Trophoblast cell (in vitro differentiated cells and primary cell): ENCODE results near the gene MAP3K20.

Experiments
- DNase-seq, 2 donors: peaks; one replicate each; pipeline ENCODE4 v3.0.0-alpha.2; 2016
- H2AFZ ChIP-seq: 2 replicates; pipeline ENCODE4 v1.6.1; 2013; ENCODE audit warnings: low read length, moderate library complexity, mild to moderate bottlenecking; ENCODE audit not compliant: insufficient read depth, poor library complexity
- H2AK5ac ChIP-seq: 2 replicates; pipeline ENCODE4 v1.6.1; 2013; ENCODE audit warnings: mild to moderate bottlenecking, low read length
- H2BK120ac ChIP-seq: 2 replicates; pipeline ENCODE4 v1.6.1; 2013; ENCODE audit warnings: low read length, mild to moderate bottlenecking, moderate library complexity; ENCODE audit not compliant: insufficient read depth, poor library complexity
- H2BK12ac ChIP-seq: 2 replicates; pipeline ENCODE4 v1.6.1; 2013; ENCODE audit warnings: mild to moderate bottlenecking, low read length, moderate library complexity
- H2BK5ac ChIP-seq: 2 replicates; pipeline ENCODE4 v1.6.1; 2013; ENCODE audit warnings: low read length, low read depth, moderate library complexity, mild to moderate bottlenecking; ENCODE audit not compliant: poor library complexity
- H3K14ac ChIP-seq: 2 replicates; pipeline ENCODE4 v1.6.1; 2013; ENCODE audit warnings: mild to moderate bottlenecking, low read length
- H3K18ac ChIP-seq: 2 replicates; pipeline ENCODE4 v1.6.1; 2013; ENCODE audit warnings: mild to moderate bottlenecking, low read length
- H3K23ac ChIP-seq: 2 replicates; pipeline ENCODE4 v1.6.1; 2013; ENCODE audit warnings: low read length
- H3K27ac ChIP-seq: 2 replicates; pipeline ENCODE4 v1.5.1; 2013; ENCODE audit warnings: low read depth, mild to moderate bottlenecking, inconsistent platforms, low read length, moderate library complexity
- H3K27me3 ChIP-seq: 2 replicates; pipeline ENCODE4 v1.6.1; 2013; ENCODE audit warnings: inconsistent platforms, mild to moderate bottlenecking, low read length, moderate library complexity; ENCODE audit not compliant: insufficient read depth
- H3K36me3 ChIP-seq, 2 experiments: 1 replicate in 1 of 2; 2 replicates in 1 of 2; pipeline ENCODE4 v1.6.1; 2013; ENCODE audit warnings: low read length in 2 of 2, mild to moderate bottlenecking in 2 of 2, moderate library complexity in 1 of 2; ENCODE audit not compliant: insufficient read depth in 2 of 2, control insufficient read depth in 1 of 2
- H3K4ac ChIP-seq: 2 replicates; pipeline ENCODE4 v1.6.1; 2013; ENCODE audit warnings: low read depth, mild to moderate bottlenecking, low read length, moderate library complexity
- H3K4me1 ChIP-seq, 2 experiments: 1 replicate in 1 of 2; 2 replicates in 1 of 2; pipeline ENCODE4 v1.6.1; 2013; ENCODE audit warnings: low read length in 2 of 2, mild to moderate bottlenecking in 2 of 2, moderate library complexity in 1 of 2; ENCODE audit not compliant: insufficient read depth in 2 of 2, control insufficient read depth in 1 of 2
- H3K4me2 ChIP-seq: 2 replicates; pipeline ENCODE4 v1.6.1; 2013; ENCODE audit warnings: inconsistent platforms, mild to moderate bottlenecking, low read length, moderate library complexity
- H3K4me3 ChIP-seq: 2 replicates; pipeline ENCODE4 v1.5.1; 2013; ENCODE audit warnings: mild to moderate bottlenecking, low read depth, low read length, inconsistent platforms
- H3K79me1 ChIP-seq: one replicate; pipeline ENCODE4 v1.6.1; 2013; ENCODE audit warnings: low read length
- H3K79me2 ChIP-seq: 2 replicates; pipeline ENCODE4 v1.6.1; 2013; ENCODE audit warnings: low read length, mild to moderate bottlenecking; ENCODE audit not compliant: control insufficient read depth, insufficient read depth, poor library complexity
- H3K9ac ChIP-seq: 2 replicates; pipeline ENCODE4 v1.6.1; 2013; ENCODE audit warnings: mild to moderate bottlenecking, low read length
- H3K9me3 ChIP-seq: 2 replicates; pipeline ENCODE4 v1.6.1; 2013; ENCODE audit warnings: low read depth, mild to moderate bottlenecking, control low read depth, inconsistent platforms, low read length; ENCODE audit not compliant: insufficient read depth
- H4K12ac ChIP-seq: 2 replicates; pipeline ENCODE4 v1.6.1; 2013; ENCODE audit warnings: low read depth, mild to moderate bottlenecking, low read length, moderate library complexity
- H4K8ac ChIP-seq: 2 replicates; pipeline ENCODE4 v1.6.1; 2013; ENCODE audit warnings: low read depth, mild to moderate bottlenecking, low read length, moderate library complexity
- H4K91ac ChIP-seq: one replicate; pipeline ENCODE4 v1.6.1; 2013; ENCODE audit warnings: low read depth, mild to moderate bottlenecking, low read length, moderate library complexity
- WGBS: extraction: QIAGEN DNeasy Blood & Tissue Kit; methylation state at CpG from one replicate; pipeline ENCODE4 v1.1.7; 2013; ENCODE audit warnings: missing lambda C conversion rate; ENCODE audit not compliant: insufficient read length, insufficient coverage; ENCODE audit errors: extremely low coverage; 5-methylcytosine and 5-hydroxymethylcytosine counted together

MAP3K20 gene

DNA sequence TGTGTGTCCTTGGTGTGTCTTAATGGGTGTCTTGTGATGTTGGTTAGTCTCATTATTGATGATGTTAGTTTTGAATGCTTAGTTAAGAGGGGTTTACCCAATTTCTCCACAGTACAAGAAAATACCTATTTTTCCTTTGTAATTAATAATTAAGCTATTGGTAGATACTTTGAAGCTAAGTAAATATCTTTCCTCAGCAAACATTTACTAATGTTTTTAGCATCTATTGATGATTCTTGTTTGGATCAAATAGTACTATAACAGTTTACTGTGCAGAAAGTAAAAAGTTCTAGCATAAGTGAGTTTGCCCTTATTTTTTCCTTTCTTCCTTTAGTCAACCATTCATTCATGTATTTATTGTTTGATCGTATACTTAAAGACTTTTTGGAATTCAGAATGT lies 19.1 kb downstream of the MAP3K20 start:
- Histone ChIP-seq H3K4me2 (no peak overlapping the region), H3K9ac (no peak overlapping the region), H3K79me2 (no peaks in the 10 kb centered on the region), H3K14ac (no peak overlapping the region), H3K23ac (no peak overlapping the region), H3K79me1 (peaks cover 1% of the 10 kb centered on the region), H4K8ac (no peak overlapping the region), H3K4me1 (peaks cover 0 to 2% of the 10 kb centered on the region in 2 experiments), H2AK5ac (no peak overlapping the region), H3K36me3 (peaks cover 0 to 3% of the 10 kb centered on the region in 2 experiments), H4K91ac (no peak overlapping the region), H3K4me3 (no peak overlapping the region), H3K27ac (no peak overlapping the region), H3K9me3 (no peaks in the 10 kb centered on the region), H2BK12ac (no peak overlapping the region), H3K4ac (no peak overlapping the region), H2BK5ac (no peak overlapping the region), H4K12ac (no peak overlapping the region), H2AFZ (no peak overlapping the region), H3K18ac (no peak overlapping the region), H2BK120ac (no peak overlapping the region), H3K27me3 (no peaks in the 10 kb centered on the region)
- WGBS: no CpG with 5 or more reads among the region's 1 CpG
- DNase-seq: no peak

GRCh38 chr2:173095356-173095755 lies 19.7 kb downstream of the MAP3K20 start:
- H3K79me2 ChIP-seq: no peaks in the 10 kb centered on the region
- no peak overlapping the region for H3K4me2 ChIP-seq
- H4K8ac ChIP-seq: no peak overlapping the region
- no peak overlapping the region for H2BK120ac ChIP-seq
- H2AFZ ChIP-seq: no peak overlapping the region
- H3K4me3 ChIP-seq: no peak overlapping the region
- no peak overlapping the region for H3K23ac ChIP-seq
- no peak overlapping the region for H4K12ac ChIP-seq
- peaks cover 0 to 1% of the 10 kb centered on the region in 2 experiments for H3K4me1 ChIP-seq
- no peak overlapping the region for H4K91ac ChIP-seq
- H3K79me1 ChIP-seq: peaks cover 1% of the 10 kb centered on the region
- H2BK5ac ChIP-seq: no peak overlapping the region
- H3K14ac ChIP-seq: no peak overlapping the region
- peaks cover 0 to 3% of the 10 kb centered on the region in 2 experiments for H3K36me3 ChIP-seq
- no peak for DNase-seq
- no peak overlapping the region for H3K27ac ChIP-seq
- H3K27me3 ChIP-seq: no peaks in the 10 kb centered on the region
- H3K9ac ChIP-seq: no peak overlapping the region
- no peaks in the 10 kb centered on the region for H3K9me3 ChIP-seq
- no peak overlapping the region for H2BK12ac ChIP-seq
- H3K4ac ChIP-seq: no peak overlapping the region
- H2AK5ac ChIP-seq: no peak overlapping the region
- no CpG with 5 or more reads among the region's 1 CpG for WGBS
- H3K18ac ChIP-seq: no peak overlapping the region

DNA sequence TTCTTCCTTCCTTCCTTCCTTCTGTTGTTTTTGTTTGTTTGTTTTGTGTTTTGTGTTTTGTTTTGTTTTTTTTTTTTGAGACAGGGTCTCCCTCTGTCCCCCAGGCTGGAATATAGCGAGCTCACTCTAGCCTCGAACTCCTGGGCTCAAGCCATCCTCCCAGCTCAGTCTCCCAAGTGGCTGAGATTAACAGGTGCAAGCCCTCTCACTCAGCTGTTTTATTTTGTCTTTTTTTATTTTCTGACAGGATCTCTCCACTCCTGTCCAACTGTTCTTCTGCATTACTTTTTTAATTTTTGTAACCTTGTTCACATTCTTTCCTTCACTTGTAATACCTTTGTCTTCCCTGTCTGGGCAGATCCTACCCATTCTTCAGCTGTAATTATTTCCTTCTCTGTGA lies 23.6 kb downstream of the MAP3K20 start:
- Histone ChIP-seq H3K79me1 (no peaks in the 10 kb centered on the region), H3K36me3 (no peaks in the 10 kb centered on the region), H3K14ac (no peak overlapping the region), H3K9me3 (no peaks in the 10 kb centered on the region), H3K23ac (no peak overlapping the region), H2AFZ (no peak overlapping the region), H4K12ac (no peak overlapping the region), H3K27ac (no peak overlapping the region), H3K4me2 (no peak overlapping the region), H3K4me3 (no peak overlapping the region), H3K9ac (no peak overlapping the region), H2BK120ac (no peak overlapping the region), H4K91ac (no peak overlapping the region), H3K4me1 (no peaks in the 10 kb centered on the region), H3K27me3 (no peaks in the 10 kb centered on the region), H2BK12ac (no peak overlapping the region), H3K79me2 (no peaks in the 10 kb centered on the region), H2BK5ac (no peak overlapping the region), H3K18ac (no peak overlapping the region), H4K8ac (no peak overlapping the region), H3K4ac (no peak overlapping the region), H2AK5ac (no peak overlapping the region)
- no peak for DNase-seq
- WGBS: no CpG with 5 or more reads among the region's 2 CpGs

DNA sequence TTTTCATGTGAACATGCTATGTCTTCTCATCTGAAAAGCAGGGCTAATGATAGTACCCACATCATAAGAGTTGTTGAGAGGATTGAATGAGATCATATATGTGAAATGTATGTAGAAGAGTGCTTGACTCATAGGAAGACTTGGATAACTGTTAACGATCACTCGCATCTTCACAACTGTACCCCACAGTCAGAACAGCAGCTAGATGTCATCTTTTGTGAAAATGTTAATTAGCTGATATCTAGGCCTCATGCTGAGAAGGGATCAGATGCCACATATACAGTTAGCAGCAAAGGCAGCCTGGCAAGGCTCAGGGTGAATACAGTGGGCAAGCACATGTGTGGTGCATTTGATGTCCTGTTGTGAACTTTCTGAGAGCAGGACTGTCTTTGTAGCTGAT lies 24.2 kb downstream of the MAP3K20 start:
- no peak overlapping the region for H3K9ac ChIP-seq
- H3K36me3 ChIP-seq: no peaks in the 10 kb centered on the region
- no peak overlapping the region for H3K27ac ChIP-seq
- H3K79me1 ChIP-seq: no peaks in the 10 kb centered on the region
- no peak overlapping the region for H3K18ac ChIP-seq
- no peak overlapping the region for H4K12ac ChIP-seq
- no peak overlapping the region for H3K4ac ChIP-seq
- WGBS: no CpG with 5 or more reads among the region's 2 CpGs
- no peak overlapping the region for H2AK5ac ChIP-seq
- DNase-seq: no peak
- no peaks in the 10 kb centered on the region for H3K79me2 ChIP-seq
- H3K14ac ChIP-seq: no peak overlapping the region
- H2AFZ ChIP-seq: no peak overlapping the region
- H2BK5ac ChIP-seq: no peak overlapping the region
- H3K4me3 ChIP-seq: no peak overlapping the region
- H4K8ac ChIP-seq: no peak overlapping the region
- peak overlapping the region; percentile 53 for H3K23ac ChIP-seq
- H3K9me3 ChIP-seq: no peaks in the 10 kb centered on the region
- H3K27me3 ChIP-seq: no peaks in the 10 kb centered on the region
- no peak overlapping the region for H2BK120ac ChIP-seq
- H2BK12ac ChIP-seq: no peak overlapping the region
- H3K4me1 ChIP-seq: no peaks in the 10 kb centered on the region
- H4K91ac ChIP-seq: no peak overlapping the region
- H3K4me2 ChIP-seq: no peak overlapping the region
